HepG2 (cell line): Measurements from ENCODE around the gene ROMO1. TPM values are rescaled to one million over a fixed set of nuclear protein-coding genes. Genes with fewer than 3 reads are reported as not detected.
A peak's percentile ranks its signal among the peaks of the same experiment; 100 is the strongest.

Source experiments
- CCAR2 ChIP-seq: fragments of 200-400 bp; formaldehyde crosslinking; optimal IDR thresholded peaks from 2 replicates; pipeline ENCODE3; 2018; ENCODE audit warnings: low read depth, mild to moderate bottlenecking, low read length, moderate library complexity
- DDIT3 ChIP-seq: sonication (generic); formaldehyde crosslinking; IDR thresholded peaks from 2 replicates; pipeline ENCODE4 v1.4.0; 2020; ENCODE audit warnings: mild to moderate bottlenecking, missing genetic modification reagents
- E2F5 ChIP-seq: sonication (generic); formaldehyde crosslinking; conservative IDR thresholded peaks from 2 replicates; pipeline ENCODE4 v1.4.0; 2020; ENCODE audit warnings: missing genetic modification reagents
- ELF4 ChIP-seq: sonication (generic); formaldehyde crosslinking; IDR thresholded peaks from 2 replicates; pipeline ENCODE4 v1.5.0; 2020; ENCODE audit warnings: missing genetic modification reagents, mild to moderate bottlenecking, moderate library complexity, borderline replicate concordance
- FOXM1 ChIP-seq: sonication (generic); formaldehyde crosslinking; IDR thresholded peaks from 2 replicates; pipeline ENCODE4 v1.5.0; 2020; ENCODE audit warnings: missing genetic modification reagents
- FOXP4 ChIP-seq: sonication (generic); formaldehyde crosslinking; IDR thresholded peaks from 2 replicates; pipeline ENCODE4 v1.4.0; 2020; ENCODE audit warnings: missing genetic modification reagents
- NFE2L2 ChIP-seq: fragments of 150-350 bp; IDR thresholded peaks from 2 replicates; pipeline ENCODE4 v1.6.1; 2014; ENCODE audit warnings: low read length
- PATZ1 ChIP-seq: sonication (generic); formaldehyde crosslinking; IDR thresholded peaks from 2 replicates; pipeline ENCODE4 v1.4.0; 2020; ENCODE audit warnings: missing genetic modification reagents
- POLR2G ChIP-seq: fragments of 200-400 bp; formaldehyde crosslinking; IDR thresholded peaks from 2 replicates; pipeline ENCODE4 v1.6.1; 2018; ENCODE audit warnings: mild to moderate bottlenecking, low read depth, low read length, moderate library complexity
- SOX5 ChIP-seq: IDR thresholded peaks from 2 replicates; pipeline ENCODE4 v1.6.1; 2016; ENCODE audit warnings: borderline replicate concordance
- THAP11 ChIP-seq: IDR thresholded peaks from 2 replicates; pipeline ENCODE4 v1.6.1; 2016; ENCODE audit warnings: missing biosample characterization, missing genetic modification reagents
- ZBTB34 ChIP-seq: sonication (generic); formaldehyde crosslinking; IDR thresholded peaks from 2 replicates; pipeline ENCODE4 v1.8.0; 2022; ENCODE audit warnings: mild to moderate bottlenecking, missing genetic modification reagents
- ZC3H4 ChIP-seq: sonication (generic); formaldehyde crosslinking; IDR thresholded peaks from 2 replicates; pipeline ENCODE4 v1.4.0; 2020; ENCODE audit warnings: missing genetic modification reagents, borderline replicate concordance
- ZNF101 ChIP-seq: sonication (generic); formaldehyde crosslinking; IDR thresholded peaks from 2 replicates; pipeline ENCODE4 v1.4.0; 2020; ENCODE audit warnings: mild to moderate bottlenecking, low read depth, missing genetic modification reagents, borderline replicate concordance
- ZNF160 ChIP-seq: sonication (generic); formaldehyde crosslinking; IDR thresholded peaks from 2 replicates; pipeline ENCODE4 v1.8.0; 2022; ENCODE audit warnings: mild to moderate bottlenecking, inconsistent platforms, missing genetic modification reagents
- ZNF251 ChIP-seq: sonication (generic); formaldehyde crosslinking; IDR thresholded peaks from 2 replicates; pipeline ENCODE4 v1.9.0; 2021; ENCODE audit warnings: mild to moderate bottlenecking, missing genetic modification reagents
- ZNF276 ChIP-seq: sonication (generic); formaldehyde crosslinking; IDR thresholded peaks from 2 replicates; pipeline ENCODE4 v1.4.0; 2020; ENCODE audit warnings: mild to moderate bottlenecking, low read depth, missing genetic modification reagents
- ZNF354B ChIP-seq: sonication (generic); formaldehyde crosslinking; IDR thresholded peaks from 2 replicates; pipeline ENCODE4 v1.8.0; 2022; ENCODE audit warnings: mild to moderate bottlenecking, missing genetic modification reagents
- ZNF572 ChIP-seq: sonication (generic); formaldehyde crosslinking; IDR thresholded peaks from 2 replicates; pipeline ENCODE4 v1.5.1; 2020; ENCODE audit warnings: mild to moderate bottlenecking, missing genetic modification reagents
- ZNF660 ChIP-seq: sonication (generic); formaldehyde crosslinking; IDR thresholded peaks from 2 replicates; pipeline ENCODE4 v1.5.1; 2020; ENCODE audit warnings: mild to moderate bottlenecking, low read depth, missing genetic modification reagents, borderline replicate concordance
- polyA plus RNA-seq, 8 experiments: library from polyadenylated mRNA; depleted of rRNA in 3 of 8; stranded (reverse) in 7 of 8; unstranded in 1 of 8; fragments of >200 nt; fragmentation: Illumina TruSeq in 4 of 8; extraction: Trizol in 4 of 8; gene quantifications; 2 replicates each; pipeline versions ENCODE4 v1.2.1 to v1.2.3, GENCODE V29; 2011 to 2016; ENCODE audit warnings: low read depth in 4 of 8, missing spikeins in 1 of 8, mixed read lengths in 1 of 8; ENCODE audit not compliant: insufficient read depth in 1 of 8
- total RNA-seq, 5 experiments: library from RNA; depleted of rRNA; stranded (reverse); fragments of >200 nt; fragmentation: Illumina TruSeq; extraction: Trizol; gene quantifications; 2 replicates each; pipeline ENCODE4 v1.2.3, GENCODE V29; 2016; ENCODE audit warnings: low read depth in 1 of 5

The ROMO1 gene
- total and polyA plus RNA-seq, 2 of the 13 experiments (the other 11 are each of a cell fraction or from before 2014, with no cell fraction given), result 636 to 755 TPM

- no peak for TF ChIP-seq ZBTB34 (CRISPR knock-in tag)
- TF ChIP-seq PATZ1 (CRISPR knock-in tag), result no peak
- 0 out of 2 replicates have a peak, but pooled peaks have one; percentile 59 for TF ChIP-seq ZNF572 (CRISPR knock-in tag)
- no peak for TF ChIP-seq ZNF251 (CRISPR knock-in tag)
- TF ChIP-seq E2F5, result no peak
- TF ChIP-seq NFE2L2, result no peak
- no peak for TF ChIP-seq ZNF660 (CRISPR knock-in tag)
- TF ChIP-seq CCAR2, result no peak
- TF ChIP-seq SOX5 (CRISPR knock-in tag), result no peak
- TF ChIP-seq ZNF354B, result no peak
- TF ChIP-seq POLR2G, result 0 out of 2 replicates have a peak, but pooled peaks have one; percentile 24
- no peak for TF ChIP-seq ZNF160 (CRISPR knock-in tag)
- no peak for TF ChIP-seq FOXM1
- no peak for TF ChIP-seq ELF4 (CRISPR knock-in tag)
- TF ChIP-seq ZNF101 (CRISPR knock-in tag), result no peak
- TF ChIP-seq DDIT3 (CRISPR knock-in tag), result no peak
- no peak for TF ChIP-seq FOXP4
- no peak for TF ChIP-seq THAP11 (CRISPR knock-in tag)
- TF ChIP-seq ZC3H4, result 0 out of 2 replicates have a peak, but pooled peaks have one; percentile 53
- TF ChIP-seq ZNF276, result no peak
Measured at GRCh38 chr20:35726842-35727711, 27.9 kb downstream of the ROMO1 start (continued).
